ENCODE data around the gene CATSPERD. TPM values are rescaled to one million over a fixed set of nuclear protein-coding genes. Genes with fewer than 3 reads are reported as not detected.

The CATSPERD gene
- total and polyA plus RNA-seq, 2 of the 4 experiments (the other 2 are of a cell fraction) = not detected

DNA sequence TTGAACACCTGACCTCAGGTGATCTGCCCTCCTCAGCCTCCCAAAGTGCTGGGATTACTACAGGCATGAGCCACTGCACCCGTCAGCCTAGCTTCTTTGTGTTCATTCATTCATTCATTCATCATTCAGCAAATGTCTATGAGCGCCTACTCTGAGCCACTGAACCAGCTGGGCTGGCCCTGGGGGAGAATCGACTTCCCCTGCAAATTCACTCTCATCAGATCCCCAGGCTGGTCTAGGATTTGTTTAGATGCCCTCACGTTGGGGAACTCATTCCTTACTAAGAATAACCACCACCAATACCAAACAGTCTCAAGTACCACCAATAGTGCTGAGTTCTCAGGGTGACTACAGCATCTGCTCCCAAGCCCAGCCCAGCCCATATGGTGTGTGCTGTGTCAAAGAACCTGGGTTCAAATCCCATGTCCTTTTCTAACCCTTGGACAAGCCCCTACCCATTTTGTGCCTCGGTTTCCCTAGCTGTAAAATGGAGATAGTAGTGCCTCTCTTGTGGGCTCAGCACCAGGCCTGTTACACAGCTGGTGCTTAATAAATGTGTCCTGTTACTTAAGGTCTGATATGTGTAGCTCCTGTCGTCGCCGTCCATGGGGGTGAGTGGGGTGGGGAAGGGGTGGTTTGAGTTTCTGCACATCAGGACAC, 101.2 kb downstream of the CATSPERD start:
- H3K56ac ChIP-seq (ENCODE audit: extremely low read depth, insufficient read depth, low read length) = no peak overlapping the region
- 50% methylated on average over 2 of the region's 8 CpGs; no CpG with 5 or more reads in 1 of the 2 experiments for WGBS, 2 experiments (ENCODE audit: extremely low coverage in 2 of 2, insufficient read length in 1 of 2)
- no peak overlapping the region for H3K4me2 ChIP-seq (ENCODE audit: low read depth, low read length)
- POLR2A ChIA-PET (ENCODE audit: unreplicated experiment) = no interaction called here
- CTCF ChIA-PET = interaction anchor here (2.2 kb wide), 1 partner anchor 17 kb away, joined by 7 read pairs; the partner anchor contains the start of gene NRTN
- H3K27me3 ChIP-seq (ENCODE audit: control insufficient read depth, insufficient read depth, low read length) = peaks cover 3% of the 10 kb centered on the region; the same call in 1 of the 2 replicates
- no peak overlapping the region for H2BK20ac ChIP-seq (ENCODE audit: low read depth, low read length)
- dilution Hi-C loops (cut with HindIII; ENCODE audit: low sequenced_read_pairs, unreplicated experiment) (no loop called here), in situ Hi-C loops (cut with MboI; ENCODE audit: low sequenced_read_pairs) (no loop called here), intact Hi-C loops (cut with micrococcal nuclease) (no loop called here)
- no peaks in the 10 kb centered on the region for H3K36me3 ChIP-seq (ENCODE audit: control insufficient read depth, insufficient read depth, low read length)
- H3K23ac ChIP-seq (ENCODE audit: low read depth, low read length) = no peak overlapping the region
- no peak overlapping the region for H4K91ac ChIP-seq (ENCODE audit: insufficient read depth, low read depth, low read length)
- no peak overlapping the region for H2AK5ac ChIP-seq (ENCODE audit: low read depth, low read length)
- H3K4me3 ChIP-seq (ENCODE audit: insufficient read depth, low read depth, low read length) = no peak overlapping the region
- no peak overlapping the region for H2BK5ac ChIP-seq (ENCODE audit: low read depth, low read length, poor library complexity, severe bottlenecking)
- H3K4ac ChIP-seq (ENCODE audit: low read depth, low read length) = no peak overlapping the region
- no peak overlapping the region for H2BK15ac ChIP-seq (ENCODE audit: low read depth, low read length)
- no peak overlapping the region for H3K18ac ChIP-seq (ENCODE audit: low read depth, low read length)
- BruUV-seq (replicated peaks) = no TSS peak
- H3K14ac ChIP-seq (replicated peaks; ENCODE audit: low read depth, low read length) = no peak overlapping the region
- H3K9me3 ChIP-seq (ENCODE audit: control insufficient read depth, insufficient read depth, low read length) = no peaks in the 10 kb centered on the region
- H4K20me1 ChIP-seq (ENCODE audit: insufficient read depth, low read length) = no peaks in the 10 kb centered on the region; the same call in 1 of the 2 replicates
- H3K79me1 ChIP-seq (ENCODE audit: low read depth in 1 of 2, low read length in 2 of 2) = no peaks in the 10 kb centered on the region
- ATAC-seq (ENCODE audit: low read depth) (no peak), DNase-seq (no peak)
- no peak overlapping the region for H3K9ac ChIP-seq (ENCODE audit: low read depth, low read length)
- no peak overlapping the region for H2BK120ac ChIP-seq (ENCODE audit: low read depth, low read length)
- no peaks in the 10 kb centered on the region for H3K9me1 ChIP-seq (ENCODE audit: insufficient read depth, low read length)
- no peak overlapping the region for H2AFZ ChIP-seq (replicated peaks; ENCODE audit: low read length, poor library complexity)
- peak overlapping the region; percentile 55 for H2AK9ac ChIP-seq (replicated peaks; ENCODE audit: low read depth, low read length, poor library complexity)
- H4K8ac ChIP-seq (ENCODE audit: low read depth in 2 of 2, low read length in 2 of 2) = no peak overlapping the region
- no peak overlapping the region for H4K5ac ChIP-seq (ENCODE audit: low read depth, low read length)
- H3K4me1 ChIP-seq (ENCODE audit: control insufficient read depth, insufficient read depth, low read length) = peaks cover 5% of the 10 kb centered on the region
- TF ChIP-seq MAFK (IDR thresholded peaks at IDR 0.05; ENCODE audit: low read depth, low read length) (no peak), RFX5 (IDR thresholded peaks at IDR 0.05; ENCODE audit: low read depth, low read length) (no peak), CHD1 (IDR thresholded peaks at IDR 0.05; ENCODE audit: low read depth, low read length) (no peak), RCOR1 (IDR thresholded peaks at IDR 0.05; ENCODE audit: insufficient replicate concordance, low read length) (no peak), MXI1 (IDR thresholded peaks at IDR 0.05; ENCODE audit: borderline replicate concordance, low read depth, low read length) (no peak), SMC3 (IDR thresholded peaks at IDR 0.05; ENCODE audit: low read depth, low read length) (no peak), NFE2L2 (IDR thresholded peaks at IDR 0.05; ENCODE audit: low read depth, low read length) (no peak), POLR2A (IDR thresholded peaks at IDR 0.05; ENCODE audit: low read depth, low read length) (no peak), CEBPB (IDR thresholded peaks at IDR 0.05; ENCODE audit: low read depth, low read length) (no peak), BHLHE40 (IDR thresholded peaks at IDR 0.05; ENCODE audit: low read depth, low read length) (no peak), MAZ (IDR thresholded peaks at IDR 0.05; ENCODE audit: borderline replicate concordance, low read depth, low read length) (no peak)
- TF ChIP-seq, protein P1, sequence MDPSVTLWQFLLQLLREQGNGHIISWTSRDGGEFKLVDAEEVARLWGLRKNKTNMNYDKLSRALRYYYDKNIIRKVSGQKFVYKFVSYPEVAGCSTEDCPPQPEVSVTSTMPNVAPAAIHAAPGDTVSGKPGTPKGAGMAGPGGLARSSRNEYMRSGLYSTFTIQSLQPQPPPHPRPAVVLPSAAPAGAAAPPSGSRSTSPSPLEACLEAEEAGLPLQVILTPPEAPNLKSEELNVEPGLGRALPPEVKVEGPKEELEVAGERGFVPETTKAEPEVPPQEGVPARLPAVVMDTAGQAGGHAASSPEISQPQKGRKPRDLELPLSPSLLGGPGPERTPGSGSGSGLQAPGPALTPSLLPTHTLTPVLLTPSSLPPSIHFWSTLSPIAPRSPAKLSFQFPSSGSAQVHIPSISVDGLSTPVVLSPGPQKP (IDR thresholded peaks at IDR 0.05; ENCODE audit: borderline replicate concordance, low read depth, low read length) = no peak
- no peak overlapping the region for H3K27ac ChIP-seq (ENCODE audit: insufficient read depth, low read length)
